ENCODE data around the gene HOXA1.
"Not testable (repeated sequence)": the region's sequence is repeated elsewhere in the genome, so short reads cannot be mapped to it uniquely, and the experiment has no call there.

Gene HOXA1

GRCh38 chr7:27091105-27091504 lies 4.7 kb downstream of the HOXA1 start:
- DNase-seq, result peak; percentile 82

GRCh38 chr7:27088002-27088922 lies 7.5 kb downstream of the HOXA1 start:
- DNase-seq, result no peak

GRCh38 chr7:27083646-27084045 lies 12.2 kb downstream of the HOXA1 start:
- DNase-seq, result no peak

GRCh38 chr7:27082171-27082570 lies 13.6 kb downstream of the HOXA1 start:
- no peak for DNase-seq

GRCh38 chr7:27080844-27081436 lies 14.9 kb downstream of the HOXA1 start:
- no peak for DNase-seq

GRCh38 chr7:27079234-27079975 lies 16.4 kb downstream of the HOXA1 start:
- no peak for DNase-seq

GRCh38 chr7:27078616-27079233 lies 17.1 kb downstream of the HOXA1 start:
- DNase-seq, result no peak

GRCh38 chr7:27073076-27073475 lies 22.7 kb downstream of the HOXA1 start:
- peak; percentile 71 for DNase-seq

GRCh38 chr7:27071622-27072390 lies 24.0 kb downstream of the HOXA1 start:
- no peak for DNase-seq

- DNase-seq, result no peak
These were observed 27.5 kb downstream of the HOXA1 start for GRCh38 chr7:27068259-27068658.

- no peak for DNase-seq
These were observed 29.7 kb downstream of the HOXA1 start for GRCh38 chr7:27066148-27066547.

- no peak for DNase-seq
These were observed 30.1 kb downstream of the HOXA1 start for GRCh38 chr7:27065709-27066108.

- no peak for DNase-seq
These were observed 31.1 kb downstream of the HOXA1 start for GRCh38 chr7:27064661-27065060.

GRCh38 chr7:27064159-27064558 lies 31.6 kb downstream of the HOXA1 start:
- DNase-seq, result no peak

- DNase-seq, result no peak
These were observed 32.9 kb downstream of the HOXA1 start for GRCh38 chr7:27062946-27063345.

- DNase-seq, result no peak
These were observed 42.6 kb downstream of the HOXA1 start for GRCh38 chr7:27053153-27053552.

GRCh38 chr7:27051451-27051850 lies 44.3 kb downstream of the HOXA1 start:
- no peak for DNase-seq

- DNase-seq, result no peak
These were observed 47.4 kb downstream of the HOXA1 start for GRCh38 chr7:27048438-27048837.

- DNase-seq, result no peak
These were observed 48.8 kb downstream of the HOXA1 start for GRCh38 chr7:27046854-27047549.

- DNase-seq, result not testable (repeated sequence)
These were observed 49.8 kb downstream of the HOXA1 start for GRCh38 chr7:27045972-27046371.

GRCh38 chr7:27045066-27045465 lies 50.7 kb downstream of the HOXA1 start:
- not testable (repeated sequence) for DNase-seq

Measured in NCI-H1092 (cell line).